HL-60 (cell line): Measurements from ENCODE around the gene OTULINL.
A peak's percentile ranks its signal among the peaks of the same experiment; 100 is the strongest.

ENCODE experiments used
- DNase-seq, 2 experiments: peaks; one replicate each; pipeline ENCODE4 v3.0.0-alpha.2; 2010 to 2020; ENCODE audit warnings: low read depth in 1 of 2, low spot score in 1 of 2
- H3K27ac ChIP-seq: fragments of 250-450 bp; sonication (Bioruptor Pico); replicated peaks from 2 replicates; pipeline ENCODE4 v1.5.1; 2020; ENCODE audit warnings: mild to moderate bottlenecking, moderate library complexity
- H3K27me3 ChIP-seq: fragments of 250-450 bp; sonication (Bioruptor Pico); 2 replicates; pipeline ENCODE4 v1.5.1; 2021; ENCODE audit warnings: mild to moderate bottlenecking, moderate library complexity; ENCODE audit not compliant: insufficient read depth, poor library complexity, severe bottlenecking
- H3K4me3 ChIP-seq: replicated peaks from 2 replicates; pipeline ENCODE4 v1.5.1; 2011; ENCODE audit warnings: mild to moderate bottlenecking, control low read depth, low read length; ENCODE audit not compliant: insufficient read depth
- GABPA ChIP-seq: IDR thresholded peaks from 2 replicates; pipeline ENCODE4 v1.6.1; 2012; ENCODE audit warnings: low read depth
- POLR2AphosphoS5 ChIP-seq: IDR thresholded peaks from 2 replicates; pipeline ENCODE4 v1.6.1; 2012; ENCODE audit warnings: low read depth
- SPI1 ChIP-seq: IDR thresholded peaks from 2 replicates; pipeline ENCODE4 v1.6.1; 2012; ENCODE audit warnings: low read depth, mild to moderate bottlenecking, borderline replicate concordance
- TF ChIP-seq, protein P1 (sequence below): IDR thresholded peaks from 2 replicates; pipeline ENCODE4 v1.6.1; 2012; ENCODE audit warnings: low read depth; ENCODE audit not compliant: insufficient replicate concordance
- TF ChIP-seq, protein P2 (sequence below): IDR thresholded peaks from one replicate; pipeline ENCODE4 v1.5.1; 2011; ENCODE audit warnings: low read length, control low read depth, inconsistent platforms; ENCODE audit not compliant: insufficient read depth

The OTULINL gene

DNA sequence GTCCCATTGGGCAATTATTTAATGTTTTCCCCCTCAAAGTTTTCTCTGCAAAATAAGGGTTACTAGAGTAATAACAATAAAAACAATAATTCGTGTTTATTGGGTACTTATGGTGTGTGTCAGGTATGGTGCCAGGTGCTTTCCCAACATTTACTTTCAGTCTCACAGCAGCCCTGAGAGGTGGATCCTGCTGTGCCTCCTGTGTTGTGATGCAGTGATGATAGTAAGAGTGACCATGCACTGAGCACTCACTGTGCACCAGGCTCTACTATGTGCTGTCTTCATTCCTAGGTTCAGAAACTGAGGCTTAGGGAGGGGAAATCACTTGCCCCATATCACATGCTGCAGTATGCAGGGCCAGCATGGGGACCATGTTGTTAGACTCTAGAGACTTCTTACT lies 15.5 kb downstream of the OTULINL start:
- Histone ChIP-seq H3K4me3 (no peak overlapping the region), H3K27ac (peak overlapping the region; percentile 74; the same call in 1 of the 2 replicates), H3K27me3 (no peaks in the 10 kb centered on the region)
- TF ChIP-seq, protein P1, sequence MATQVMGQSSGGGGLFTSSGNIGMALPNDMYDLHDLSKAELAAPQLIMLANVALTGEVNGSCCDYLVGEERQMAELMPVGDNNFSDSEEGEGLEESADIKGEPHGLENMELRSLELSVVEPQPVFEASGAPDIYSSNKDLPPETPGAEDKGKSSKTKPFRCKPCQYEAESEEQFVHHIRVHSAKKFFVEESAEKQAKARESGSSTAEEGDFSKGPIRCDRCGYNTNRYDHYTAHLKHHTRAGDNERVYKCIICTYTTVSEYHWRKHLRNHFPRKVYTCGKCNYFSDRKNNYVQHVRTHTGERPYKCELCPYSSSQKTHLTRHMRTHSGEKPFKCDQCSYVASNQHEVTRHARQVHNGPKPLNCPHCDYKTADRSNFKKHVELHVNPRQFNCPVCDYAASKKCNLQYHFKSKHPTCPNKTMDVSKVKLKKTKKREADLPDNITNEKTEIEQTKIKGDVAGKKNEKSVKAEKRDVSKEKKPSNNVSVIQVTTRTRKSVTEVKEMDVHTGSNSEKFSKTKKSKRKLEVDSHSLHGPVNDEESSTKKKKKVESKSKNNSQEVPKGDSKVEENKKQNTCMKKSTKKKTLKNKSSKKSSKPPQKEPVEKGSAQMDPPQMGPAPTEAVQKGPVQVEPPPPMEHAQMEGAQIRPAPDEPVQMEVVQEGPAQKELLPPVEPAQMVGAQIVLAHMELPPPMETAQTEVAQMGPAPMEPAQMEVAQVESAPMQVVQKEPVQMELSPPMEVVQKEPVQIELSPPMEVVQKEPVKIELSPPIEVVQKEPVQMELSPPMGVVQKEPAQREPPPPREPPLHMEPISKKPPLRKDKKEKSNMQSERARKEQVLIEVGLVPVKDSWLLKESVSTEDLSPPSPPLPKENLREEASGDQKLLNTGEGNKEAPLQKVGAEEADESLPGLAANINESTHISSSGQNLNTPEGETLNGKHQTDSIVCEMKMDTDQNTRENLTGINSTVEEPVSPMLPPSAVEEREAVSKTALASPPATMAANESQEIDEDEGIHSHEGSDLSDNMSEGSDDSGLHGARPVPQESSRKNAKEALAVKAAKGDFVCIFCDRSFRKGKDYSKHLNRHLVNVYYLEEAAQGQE = no peak
- TF ChIP-seq, protein P2, sequence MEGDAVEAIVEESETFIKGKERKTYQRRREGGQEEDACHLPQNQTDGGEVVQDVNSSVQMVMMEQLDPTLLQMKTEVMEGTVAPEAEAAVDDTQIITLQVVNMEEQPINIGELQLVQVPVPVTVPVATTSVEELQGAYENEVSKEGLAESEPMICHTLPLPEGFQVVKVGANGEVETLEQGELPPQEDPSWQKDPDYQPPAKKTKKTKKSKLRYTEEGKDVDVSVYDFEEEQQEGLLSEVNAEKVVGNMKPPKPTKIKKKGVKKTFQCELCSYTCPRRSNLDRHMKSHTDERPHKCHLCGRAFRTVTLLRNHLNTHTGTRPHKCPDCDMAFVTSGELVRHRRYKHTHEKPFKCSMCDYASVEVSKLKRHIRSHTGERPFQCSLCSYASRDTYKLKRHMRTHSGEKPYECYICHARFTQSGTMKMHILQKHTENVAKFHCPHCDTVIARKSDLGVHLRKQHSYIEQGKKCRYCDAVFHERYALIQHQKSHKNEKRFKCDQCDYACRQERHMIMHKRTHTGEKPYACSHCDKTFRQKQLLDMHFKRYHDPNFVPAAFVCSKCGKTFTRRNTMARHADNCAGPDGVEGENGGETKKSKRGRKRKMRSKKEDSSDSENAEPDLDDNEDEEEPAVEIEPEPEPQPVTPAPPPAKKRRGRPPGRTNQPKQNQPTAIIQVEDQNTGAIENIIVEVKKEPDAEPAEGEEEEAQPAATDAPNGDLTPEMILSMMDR = no peak
- TF ChIP-seq POLR2AphosphoS5 (no peak), SPI1 (no peak), GABPA (no peak)
- no peak for DNase-seq

DNA sequence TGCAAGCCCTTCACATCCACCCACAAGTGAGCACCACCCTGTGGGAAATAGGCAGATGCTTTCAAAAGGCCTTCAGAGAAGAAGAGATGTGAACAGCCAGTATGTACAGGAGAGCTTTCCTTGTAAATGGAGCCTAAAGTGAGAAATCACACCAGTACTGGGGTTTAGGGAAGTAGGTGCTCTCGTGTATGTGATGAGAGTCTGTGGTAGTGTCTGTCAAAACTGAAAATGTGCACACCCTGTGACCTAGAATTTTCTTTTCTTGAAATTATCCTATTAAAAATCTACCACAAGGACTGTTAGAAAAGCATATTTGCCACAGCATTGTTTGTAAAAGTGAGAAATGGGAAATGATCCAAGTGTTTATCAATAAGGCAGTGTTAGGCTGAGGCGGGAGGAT lies 16.6 kb downstream of the OTULINL start:
- Histone ChIP-seq H3K27ac (no peak overlapping the region), H3K27me3 (no peaks in the 10 kb centered on the region), H3K4me3 (no peak overlapping the region)
- TF ChIP-seq, protein P1 = no peak
- TF ChIP-seq GABPA (no peak), SPI1 (no peak), POLR2AphosphoS5 (no peak)
- TF ChIP-seq, protein P2 = no peak
- DNase-seq = peak in 1 of 2 experiments; percentile 44

DNA sequence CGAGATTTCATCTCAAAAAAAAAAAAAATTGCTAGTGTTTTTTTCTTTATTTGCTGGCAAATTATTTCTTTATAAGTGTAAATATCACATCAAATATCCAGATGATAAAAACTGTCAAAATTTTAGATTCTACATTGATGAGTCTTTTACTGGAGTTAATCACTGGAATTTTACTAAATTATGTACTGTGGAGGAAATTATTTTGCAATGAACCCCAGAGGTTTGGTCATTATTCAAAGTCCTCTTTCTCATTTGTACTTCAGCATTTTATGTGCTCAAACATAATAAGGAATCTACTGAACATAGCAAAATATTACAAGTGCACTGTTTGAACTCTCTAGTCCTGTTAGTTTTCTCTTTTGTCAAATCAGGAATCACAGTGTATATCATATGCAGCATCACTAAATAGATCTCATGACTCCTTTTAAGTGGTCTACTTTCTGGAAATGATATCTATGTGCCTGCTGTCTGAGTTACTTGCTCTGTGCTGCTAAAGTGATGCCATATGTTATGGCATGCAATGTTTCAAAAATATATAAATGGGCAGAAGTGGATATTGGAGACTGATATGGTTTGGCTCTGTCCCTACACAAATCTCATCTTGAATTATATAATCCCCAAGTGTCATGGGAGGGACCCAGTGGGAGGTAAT lies 18.0 kb downstream of the OTULINL start:
- no peak for DNase-seq
- no peak overlapping the region for H3K4me3 ChIP-seq
- no peaks in the 10 kb centered on the region for H3K27me3 ChIP-seq
- TF ChIP-seq, protein P1 = no peak
- TF ChIP-seq GABPA = no peak
- TF ChIP-seq, protein P2 = no peak
- no peak for TF ChIP-seq SPI1
- no peak for TF ChIP-seq POLR2AphosphoS5
- H3K27ac ChIP-seq = no peak overlapping the region
